Lung (tissue), 12 donors: ENCODE data around the gene PAFAH2. TPM values are rescaled to one million over a fixed set of nuclear protein-coding genes. Genes with fewer than 3 reads are reported as not detected.

ENCODE experiments used
- ATAC-seq: fragments of 200-7000 bp; cut with Tn5 transposase; one replicate; pipeline ENCODE4 v1.9.1; 2020; ENCODE audit warnings: moderate number of reproducible peaks; ENCODE audit not compliant: insufficient read depth, low FRiP score
- DNase-seq, 3 donors: peaks; one replicate each; pipeline ENCODE4 v3.0.0-alpha.2; 2013 to 2017
- H3K27ac ChIP-seq, 2 donors: one replicate each; pipeline ENCODE4 v1.5.1; 2013; ENCODE audit warnings: mild to moderate bottlenecking in 2 of 2, moderate library complexity in 2 of 2, control low read depth in 1 of 2, inconsistent platforms in 1 of 2, low read depth in 1 of 2, low read length in 1 of 2
- H3K27me3 ChIP-seq, 3 donors: one replicate each; pipeline ENCODE4 v1.5.1; 2013; ENCODE audit warnings: low read length in 2 of 3; ENCODE audit not compliant: control insufficient read depth in 3 of 3, insufficient read depth in 3 of 3
- H3K36me3 ChIP-seq, 4 donors: one replicate each; pipeline ENCODE4 v1.5.1; 2013; ENCODE audit warnings: low read length in 4 of 4, mild to moderate bottlenecking in 1 of 4, moderate library complexity in 1 of 4; ENCODE audit not compliant: control insufficient read depth in 4 of 4, insufficient read depth in 4 of 4
- H3K4me1 ChIP-seq, 5 donors: one replicate each; pipeline ENCODE4 v1.5.1; 2013; ENCODE audit warnings: low read length in 5 of 5, mild to moderate bottlenecking in 2 of 5, moderate library complexity in 1 of 5; ENCODE audit not compliant: control insufficient read depth in 5 of 5, insufficient read depth in 5 of 5
- H3K4me3 ChIP-seq: one replicate; pipeline ENCODE4 v1.5.1; 2013; ENCODE audit warnings: mild to moderate bottlenecking, control low read depth, moderate library complexity
- H3K9ac ChIP-seq, 2 donors: one replicate each; pipeline ENCODE4 v1.5.1; 2013; ENCODE audit warnings: low read length in 2 of 2, control low read depth in 1 of 2; ENCODE audit not compliant: insufficient read depth in 1 of 2
- H3K9me3 ChIP-seq, 4 donors: one replicate each; pipeline ENCODE4 v1.5.1; 2013; ENCODE audit warnings: low read length in 3 of 4, mild to moderate bottlenecking in 1 of 4, moderate library complexity in 1 of 4; ENCODE audit not compliant: control insufficient read depth in 4 of 4, insufficient read depth in 3 of 4
- CTCF ChIP-seq: IDR thresholded peaks from 2 replicates; pipeline ENCODE4 v1.5.1; 2012; ENCODE audit warnings: mild to moderate bottlenecking; ENCODE audit errors: control extremely low read depth, extremely low read depth
- whole genome bisulfite sequencing, 2 donors: extraction: QIAGEN DNeasy Blood & Tissue Kit; methylation state at CpG; one replicate each; pipeline ENCODE4 v1.1.7; 2013; 5-methylcytosine and 5-hydroxymethylcytosine counted together
- polyA plus RNA-seq, 2 donors: library from polyadenylated mRNA; stranded (reverse); fragments of 200-250 nt; gene quantifications; one replicate each; pipeline ENCODE4 v1.2.1, GENCODE V29; 2013
- total RNA-seq, 2 donors: library from RNA; depleted of rRNA in 1 of 2; stranded (reverse); fragments of >200 nt in 1 of 2; gene quantifications; one replicate each; pipeline ENCODE4 v1.2.1, GENCODE V29; 2014 to 2021
- donor health status: control.
- donor health status: control.
- donor health status: Bipolar disorder and iron deficiency.
- donor health status: healthy.
- donor health status: DM: yes; HTN: yes; CAD: no.

PAFAH2 gene
- total and polyA plus RNA-seq, 4 donors, result 6.5 to 15.2 (median 9.1) TPM

GRCh38 chr1:26027716-26028489 is 30.0 kb upstream of the PAFAH2 start:
- WGBS, 2 donors, result 40% methylated on average over 3 of the region's 3 CpGs
- Histone ChIP-seq H3K9me3 (no peaks in the 10 kb centered on the region), H3K4me3 (no peak overlapping the region), H3K27me3 (no peaks in the 10 kb centered on the region), H3K27ac (no peak overlapping the region), H3K36me3 (no peaks in the 10 kb centered on the region), H3K9ac (no peak overlapping the region), H3K4me1 (peaks cover 0 to 4% (median 0%) of the 10 kb centered on the region in 5 donors)
- TF ChIP-seq CTCF, result no peak
- DNase-seq (no peak), ATAC-seq (no peak)

- Histone ChIP-seq H3K4me1 (peaks cover 0 to 13% (median 0%) of the 10 kb centered on the region in 5 donors), H3K9me3 (no peaks in the 10 kb centered on the region)
- 79 to 95% methylated on average over 5 of the region's 5 CpGs for WGBS, 2 donors
These were observed 27.7 kb upstream of the PAFAH2 start for GRCh38 chr1:26025517-26025916.

GRCh38 chr1:26025060-26025459 is 27.2 kb upstream of the PAFAH2 start:
- ATAC-seq (no peak), DNase-seq (no peak)
- Histone ChIP-seq H3K4me1 (peaks cover 0 to 13% (median 0%) of the 10 kb centered on the region in 5 donors), H3K4me3 (no peak overlapping the region), H3K9ac (no peak overlapping the region), H3K27me3 (no peaks in the 10 kb centered on the region), H3K9me3 (no peaks in the 10 kb centered on the region), H3K36me3 (no peaks in the 10 kb centered on the region), H3K27ac (no peak overlapping the region)
- TF ChIP-seq CTCF, result no peak
- 77 to 84% methylated on average over 5 of the region's 5 CpGs for WGBS, 2 donors

More at GRCh38 chr1:26025517-26025916, 27.7 kb upstream of the PAFAH2 start:
- Histone ChIP-seq H3K36me3 (no peaks in the 10 kb centered on the region), H3K27ac (no peak overlapping the region), H3K27me3 (no peaks in the 10 kb centered on the region), H3K9ac (no peak overlapping the region), H3K4me3 (no peak overlapping the region)
- ATAC-seq (no peak), DNase-seq (no peak)
- TF ChIP-seq CTCF, result no peak

GRCh38 chr1:26023826-26024225 is 26.0 kb upstream of the PAFAH2 start:
- Histone ChIP-seq H3K4me1 (peaks cover 0 to 13% (median 0%) of the 10 kb centered on the region in 5 donors), H3K4me3 (no peak overlapping the region), H3K27ac (peak overlapping the region in 1 of 2 donors; percentile 45), H3K9ac (no peak overlapping the region), H3K36me3 (no peaks in the 10 kb centered on the region), H3K9me3 (no peaks in the 10 kb centered on the region), H3K27me3 (no peaks in the 10 kb centered on the region)
- ATAC-seq (no peak), DNase-seq (no peak)
- TF ChIP-seq CTCF, result no peak
- 87 to 90% methylated on average over 5 of the region's 5 CpGs for WGBS, 2 donors
